HG03066 (cell line): Measurements from ENCODE around the gene SH2D3A.

Source experiments
- ATAC-seq: cut with Tn5 transposase; IDR thresholded peaks from one replicate; pipeline ENCODE4 v1.9.1; 2021; ENCODE audit warnings: low read depth; ENCODE audit not compliant: unreplicated experiment

The SH2D3A gene

DNA sequence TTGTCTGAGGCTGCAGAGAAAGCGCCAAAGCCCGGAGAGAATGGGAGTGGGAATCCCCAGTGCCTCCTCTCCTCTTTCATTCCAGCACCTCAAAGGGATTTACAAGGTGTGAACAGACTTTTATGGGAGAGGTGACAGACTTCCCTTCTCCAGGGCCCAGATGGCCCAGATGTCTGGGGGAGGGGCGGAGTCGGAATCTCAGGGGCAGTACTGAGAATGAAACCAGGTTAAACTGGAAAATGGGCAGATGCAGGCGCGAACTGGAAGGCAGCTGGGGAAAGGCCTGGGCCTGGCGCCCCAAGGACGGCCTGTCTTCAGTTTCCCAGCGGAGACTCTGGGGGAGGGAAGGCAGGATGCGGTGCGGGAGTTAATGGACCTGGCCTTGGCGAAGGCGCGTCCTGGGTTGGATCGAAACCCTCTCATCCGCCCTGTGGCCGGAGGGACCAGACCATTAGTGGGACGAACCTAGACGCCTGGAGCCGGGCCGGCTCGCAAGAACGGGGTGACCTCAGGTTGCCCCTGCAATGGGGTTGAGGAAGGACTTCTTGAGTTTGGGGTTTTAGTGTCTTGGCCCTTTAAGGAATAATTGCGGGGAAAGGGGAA is 28.3 kb downstream of the SH2D3A start:
- no peak for ATAC-seq

- no peak for ATAC-seq
These were observed 29.1 kb downstream of the SH2D3A start for GRCh38 chr19:6737873-6738786.

DNA sequence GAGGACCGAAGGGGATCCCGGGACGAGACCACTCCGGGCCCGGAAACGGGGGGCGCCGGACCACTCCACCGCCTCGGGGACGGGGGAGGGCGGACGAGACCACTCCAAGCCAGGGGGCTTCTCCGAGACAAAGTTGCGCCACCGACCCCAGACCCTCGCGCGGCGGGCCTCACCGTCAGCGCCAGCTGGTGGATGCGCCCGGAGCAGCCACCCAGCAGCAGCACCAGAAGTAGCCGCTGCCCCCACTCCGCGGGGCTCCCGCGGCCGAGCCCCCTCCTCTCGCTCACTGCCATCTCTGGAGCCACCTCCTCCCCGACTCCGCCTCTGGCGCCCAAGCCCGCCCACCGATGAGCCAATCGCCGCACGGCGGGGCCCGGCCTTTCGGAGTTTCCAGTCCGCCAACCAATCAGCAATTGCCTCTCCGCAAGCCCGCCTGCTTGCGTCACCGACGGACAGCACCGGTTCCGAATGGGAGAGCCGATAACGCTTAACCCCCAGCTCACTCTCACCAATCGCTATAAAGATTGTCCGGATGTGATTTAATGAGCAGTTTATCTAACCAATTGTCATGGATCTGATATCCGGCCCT is 29.9 kb downstream of the SH2D3A start, which contains the start of gene GPR108:
Gene GPR108, minus strand, starts transcription at position 297 of the 589 bp plus-strand sequence. Its CDS starts 4 bp downstream, at position 293.
- ATAC-seq = peak; percentile 48

GRCh38 chr19:6736917-6737283 is 30.3 kb downstream of the SH2D3A start:
- no peak for ATAC-seq

DNA sequence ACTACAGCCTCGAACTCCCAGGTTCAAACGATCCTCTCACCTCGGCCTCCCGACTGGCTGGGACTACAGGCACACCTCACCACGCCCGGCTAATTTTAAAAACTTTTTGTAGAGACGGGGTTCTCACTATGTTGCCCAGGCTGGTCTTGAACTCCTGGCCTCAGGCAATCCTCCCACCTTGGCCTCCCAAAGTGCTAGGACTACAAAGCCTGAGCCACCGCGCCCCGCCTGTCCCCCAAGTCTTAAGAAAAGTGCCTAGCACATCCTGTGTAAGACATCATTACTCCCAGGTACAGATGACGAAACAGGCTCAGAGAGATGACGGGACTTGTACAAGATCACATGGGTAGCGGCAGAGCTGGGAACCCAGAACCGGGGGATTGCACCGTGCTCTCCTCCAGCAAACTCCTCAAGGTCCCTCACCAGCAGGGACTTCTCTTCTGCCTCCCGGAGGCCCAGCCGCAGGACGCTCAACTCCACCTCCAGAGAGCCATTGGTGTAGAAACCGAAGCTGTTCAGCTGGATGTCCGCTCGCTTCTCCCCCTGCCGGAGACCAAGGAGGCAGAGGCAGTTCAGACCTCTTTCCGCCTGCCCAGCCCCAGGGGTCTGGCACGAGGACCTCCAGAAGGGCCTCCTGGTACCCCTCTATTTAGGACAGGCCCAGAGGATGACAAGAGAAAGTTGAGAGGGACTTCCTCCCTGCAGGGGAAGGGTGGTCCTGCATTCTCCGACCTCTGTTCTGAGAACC is 30.9 kb downstream of the SH2D3A start:
- ATAC-seq = no peak

DNA sequence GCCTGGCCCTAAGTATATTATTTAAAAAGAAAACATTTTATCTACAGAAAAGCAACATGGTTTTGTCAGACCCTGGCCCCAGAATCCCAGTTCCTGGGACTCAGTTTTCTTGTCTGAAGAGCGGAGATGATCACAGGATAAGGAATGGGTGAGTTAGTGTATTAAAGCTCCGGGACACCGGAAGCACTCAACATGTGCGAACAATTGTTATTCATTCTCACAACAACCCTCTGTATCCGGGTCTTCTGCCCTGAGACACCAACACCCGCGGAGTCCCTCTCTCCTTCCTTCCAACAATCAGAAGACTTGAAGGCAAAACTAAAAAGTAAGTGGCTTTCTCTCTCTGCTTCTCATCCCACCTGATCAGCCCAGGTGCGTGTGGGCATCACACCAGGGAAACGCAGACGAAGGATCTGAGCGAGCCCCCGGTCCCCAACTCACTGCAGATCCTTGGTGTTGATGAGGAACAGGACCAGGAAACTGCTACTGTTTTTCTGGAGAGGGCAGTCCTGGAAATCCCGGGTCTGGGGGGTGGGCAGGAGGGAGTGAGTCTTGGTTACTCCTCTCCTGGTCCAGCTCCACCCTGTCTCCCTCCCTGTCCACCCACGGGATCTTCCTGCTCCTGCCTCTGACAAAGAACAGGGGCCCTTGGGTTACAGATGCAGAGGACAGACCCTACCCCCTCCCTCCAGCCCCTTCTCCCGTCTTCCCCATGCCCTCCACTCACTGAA is 31.9 kb downstream of the SH2D3A start:
- no peak for ATAC-seq

DNA sequence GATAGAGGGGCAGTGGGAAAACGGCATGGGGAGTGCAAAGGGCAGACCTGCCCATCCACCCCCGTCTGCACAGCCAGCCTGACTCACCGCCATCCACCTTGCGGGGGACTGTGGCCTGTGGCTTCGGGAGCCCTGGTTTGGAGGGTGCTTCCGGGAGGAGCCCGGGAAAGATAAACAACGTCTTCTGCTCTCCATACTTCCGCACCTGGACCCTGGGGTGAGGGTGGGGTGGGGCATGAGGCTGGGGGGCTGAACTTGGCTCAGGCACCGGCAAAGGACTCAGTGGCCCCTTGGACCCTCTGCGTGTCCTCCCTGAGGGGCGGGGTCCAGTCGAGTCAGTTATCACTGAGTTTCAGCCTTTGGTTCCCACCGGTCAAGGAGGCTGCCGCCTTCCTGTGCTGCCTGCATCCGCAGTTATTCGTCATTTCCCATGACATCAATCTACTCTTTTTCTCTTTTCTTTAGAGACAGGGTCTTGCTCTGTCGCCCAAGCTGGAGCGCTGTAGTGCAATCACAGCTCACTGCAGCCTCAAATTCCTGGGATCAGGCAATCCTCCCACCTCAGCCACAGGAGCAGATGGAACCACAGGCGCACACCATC is 33.0 kb downstream of the SH2D3A start:
- ATAC-seq = no peak

DNA sequence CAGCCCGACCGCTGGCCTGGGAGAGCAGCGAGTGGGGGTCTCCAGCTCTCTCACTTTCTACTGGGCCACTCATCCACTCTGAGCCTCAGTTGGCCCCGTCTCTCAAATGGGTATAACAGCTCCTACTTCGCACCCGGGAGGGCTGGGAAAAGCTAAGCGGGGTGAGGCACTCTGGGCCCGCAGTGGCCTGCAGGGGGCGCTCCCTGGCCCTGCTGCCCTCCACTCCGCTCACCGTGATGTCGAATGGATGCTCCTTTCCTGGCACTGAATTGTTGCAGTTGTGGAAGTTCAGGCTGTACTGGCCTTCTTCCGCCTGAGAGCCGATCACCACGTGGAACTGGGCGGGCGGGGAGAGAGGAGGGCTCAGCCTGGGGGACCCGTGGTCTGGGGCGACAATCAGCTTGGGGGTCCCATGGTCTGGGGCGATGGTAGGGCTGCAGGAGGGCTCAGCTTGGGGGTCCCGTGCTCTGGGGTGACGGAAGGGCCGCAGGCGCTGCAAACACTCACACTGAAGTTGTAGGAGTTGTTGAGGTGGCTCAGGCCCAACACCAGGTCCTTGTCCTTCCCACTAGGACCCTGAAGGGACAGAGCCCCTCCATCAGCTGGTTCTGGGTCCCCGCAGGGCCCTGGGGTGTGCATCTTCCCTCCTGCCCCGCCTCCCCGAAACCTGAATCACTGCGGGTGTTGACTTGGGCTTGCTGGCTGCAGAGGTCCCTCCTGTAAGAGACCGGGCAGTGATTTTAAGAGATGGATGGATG is 33.7 kb downstream of the SH2D3A start:
- no peak for ATAC-seq

DNA sequence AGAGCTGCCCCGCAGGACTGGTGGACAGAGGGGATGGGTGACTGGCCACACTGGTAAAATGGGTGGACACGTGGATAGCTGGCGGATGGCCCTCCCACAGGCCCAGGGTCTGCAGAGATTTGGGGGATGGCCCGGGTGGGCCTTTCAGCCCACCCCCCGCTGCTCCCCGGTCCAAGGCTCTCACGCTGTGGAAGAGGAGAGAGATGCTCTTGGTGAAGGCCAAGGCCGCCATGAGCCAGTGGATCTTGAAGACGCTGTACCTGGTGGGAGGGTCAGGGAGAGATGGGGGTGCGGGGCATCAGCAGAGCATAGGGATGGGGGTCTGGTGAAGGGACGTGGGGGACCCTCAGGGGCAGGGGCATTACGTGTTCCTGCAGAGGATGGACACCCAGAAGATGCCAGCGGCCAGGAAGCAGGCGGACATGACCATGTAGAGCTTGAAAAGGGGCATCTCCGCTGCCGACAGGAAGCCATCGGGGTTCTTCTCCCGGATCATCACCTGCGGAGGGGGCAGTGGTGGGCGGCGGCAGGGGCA is 34.4 kb downstream of the SH2D3A start:
- ATAC-seq = no peak

GRCh38 chr19:6731822-6732221 is 35.4 kb downstream of the SH2D3A start:
- ATAC-seq = no peak

- ATAC-seq = no peak
These were observed 36.1 kb downstream of the SH2D3A start for GRCh38 chr19:6730941-6731670.

DNA sequence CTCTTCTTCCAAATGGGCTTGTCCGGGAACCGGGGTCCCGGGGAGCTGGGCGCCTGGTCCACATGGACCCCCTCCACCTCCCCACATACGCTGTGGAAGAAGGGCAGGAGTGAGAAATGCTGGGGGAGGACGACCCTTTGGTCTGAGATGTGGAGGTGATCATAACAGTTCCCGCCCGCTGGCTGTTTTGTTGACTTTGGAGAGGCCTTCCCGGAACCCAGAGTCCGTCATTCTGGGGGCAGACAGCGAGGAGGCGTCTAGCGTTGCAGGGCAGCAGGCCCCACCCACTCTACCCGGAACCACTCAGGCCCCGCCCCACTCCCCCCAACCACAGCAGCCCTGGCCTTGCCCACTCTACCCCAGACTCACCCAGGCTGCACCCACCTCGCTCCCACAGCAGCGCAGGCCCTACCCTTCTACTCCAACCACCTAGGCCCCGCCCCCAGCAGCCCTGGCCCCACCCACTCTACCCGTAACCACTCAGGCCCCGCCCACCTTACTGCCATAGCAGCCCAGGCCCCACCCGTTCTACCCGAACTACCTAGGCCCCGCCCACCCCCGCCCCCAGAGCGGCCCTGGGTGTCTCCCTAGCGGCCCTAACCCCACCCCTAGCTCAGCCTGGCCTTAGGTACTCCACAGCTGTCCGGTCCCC is 37.0 kb downstream of the SH2D3A start:
- ATAC-seq = no peak

GRCh38 chr19:6729573-6730152 is 37.6 kb downstream of the SH2D3A start:
- ATAC-seq = no peak

DNA sequence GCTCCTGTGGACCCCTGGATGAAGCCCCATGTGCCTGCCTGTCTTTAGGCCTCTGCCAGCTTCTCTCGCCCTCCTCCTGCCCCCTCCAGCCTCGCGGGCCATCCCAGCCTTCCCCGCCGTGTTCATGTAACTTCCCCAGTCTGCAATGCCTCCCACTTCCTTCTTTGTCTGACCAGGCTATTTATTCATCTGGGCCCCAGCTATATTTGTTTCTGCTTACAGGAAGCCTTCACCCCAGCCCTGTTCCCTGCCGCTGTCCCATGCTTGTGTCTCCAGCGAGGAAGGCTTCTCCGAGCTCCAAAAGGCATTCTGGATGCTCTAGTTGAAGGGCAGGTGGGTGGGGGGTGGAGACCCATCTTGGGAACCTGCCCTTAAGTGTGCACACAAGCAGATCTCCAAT is 38.9 kb downstream of the SH2D3A start:
- no peak for ATAC-seq

DNA sequence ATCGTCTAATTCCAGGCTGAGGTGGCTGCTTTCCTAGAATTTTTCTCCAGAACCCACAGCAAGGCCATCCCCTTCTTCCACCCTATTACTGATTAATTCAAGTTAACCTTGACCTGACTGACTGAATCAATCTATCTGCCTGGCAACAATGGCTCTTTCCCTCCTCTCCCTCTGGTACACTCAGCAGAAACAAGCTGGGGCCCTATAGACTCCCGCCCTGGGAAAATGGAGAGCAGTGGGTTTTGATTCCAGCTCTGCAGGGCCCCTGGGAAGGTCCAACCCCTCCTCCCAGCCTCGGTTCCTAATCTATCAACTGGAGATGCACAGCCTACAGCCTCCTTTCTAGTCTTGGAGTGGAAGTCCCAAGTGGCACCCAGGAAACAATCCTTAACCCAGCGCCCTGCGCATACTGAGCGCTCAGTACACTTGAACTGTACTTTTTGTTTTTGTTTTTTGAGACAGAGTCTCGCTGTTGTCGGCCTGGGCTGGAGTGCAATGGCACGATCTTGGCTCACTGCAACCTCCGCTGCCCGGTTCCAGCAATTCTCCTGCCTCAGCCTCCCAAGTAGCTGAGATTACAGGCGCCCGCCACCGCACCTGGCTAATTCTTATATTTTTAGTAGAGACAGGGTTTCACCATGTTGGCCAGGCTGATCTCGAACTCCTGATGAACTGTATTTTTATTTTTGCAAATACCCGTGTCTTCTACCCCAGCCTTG is 41.6 kb downstream of the SH2D3A start:
- ATAC-seq = no peak

DNA sequence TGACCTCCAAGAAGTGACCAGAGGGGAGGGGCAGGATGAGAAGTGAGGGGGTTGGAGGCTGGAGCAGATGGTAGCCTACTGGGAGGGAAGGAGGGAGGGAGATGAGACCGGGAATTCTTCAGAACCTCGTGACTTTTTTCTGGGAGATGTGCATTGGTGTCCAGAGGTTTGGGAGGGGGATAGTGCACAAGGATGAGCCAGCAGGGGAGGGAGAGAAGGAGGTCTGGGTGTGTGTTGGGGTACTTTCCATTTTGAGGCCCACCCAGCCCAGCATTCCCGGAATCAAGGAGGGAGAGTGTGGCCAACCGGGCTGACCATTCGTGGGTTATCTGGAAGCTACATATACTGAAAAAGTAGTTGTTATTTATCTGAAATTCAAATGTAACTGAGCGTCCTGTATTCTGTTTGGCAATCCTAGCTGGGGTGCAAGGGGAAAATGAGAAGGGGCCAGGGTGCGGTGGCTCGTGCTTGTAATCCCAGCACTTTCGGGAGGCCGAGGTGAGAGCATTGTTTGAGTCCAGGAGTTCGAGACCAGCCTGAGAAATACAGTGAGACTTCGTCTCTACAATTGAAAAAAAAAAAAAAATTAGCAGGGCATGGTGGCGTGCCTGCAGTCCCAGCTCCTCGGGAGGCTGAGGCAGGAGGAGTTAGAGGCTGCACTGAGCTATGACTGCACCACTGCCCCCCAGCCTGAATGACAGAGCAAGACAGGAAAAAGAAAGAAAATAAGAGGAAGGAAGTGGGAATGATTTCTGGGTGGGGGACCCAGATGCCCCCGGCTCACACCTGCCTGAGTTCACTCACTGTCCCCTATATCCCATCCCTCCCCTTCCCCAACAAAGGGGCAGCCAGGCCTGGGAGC is 42.4 kb downstream of the SH2D3A start:
- ATAC-seq = no peak
